ENCODE measurements around the gene PLPPR2.
A peak's percentile ranks its signal among the peaks of the same experiment; 100 is the strongest.

The PLPPR2 gene

GRCh38 chr19:11324079-11324661 is 31.1 kb upstream of the PLPPR2 start:
- no peak overlapping the region for H2AFZ ChIP-seq (ENCODE audit: low read depth, low read length)
- no peaks in the 10 kb centered on the region for H3K27me3 ChIP-seq (ENCODE audit: control insufficient read depth in 1 of 2, insufficient read depth in 1 of 2, low read length in 2 of 2)
- H2AK5ac ChIP-seq (ENCODE audit: low read length, severe bottlenecking), result no peak overlapping the region
- no peak overlapping the region for H3K23ac ChIP-seq (ENCODE audit: low read length in 2 of 2)
- peak overlapping the region; percentile 81 to 86 for H3K18ac ChIP-seq (ENCODE audit: low read depth in 1 of 2, low read length in 2 of 2)
- no peaks in the 10 kb centered on the region for H3K79me1 ChIP-seq (replicated peaks; ENCODE audit: low read length, poor library complexity, severe bottlenecking)
- WGBS, result 10% methylated on average over 9 of the region's 10 CpGs
- no peaks in the 10 kb centered on the region for H3K9me3 ChIP-seq (ENCODE audit: control insufficient read depth, low read length)
- H3K9ac ChIP-seq (ENCODE audit: low read length), result peak overlapping the region; percentile 53
- peak overlapping the region; percentile 90 for H4K91ac ChIP-seq (ENCODE audit: low read length)
- H2BK120ac ChIP-seq (ENCODE audit: low read depth, low read length), result peak overlapping the region; percentile 69
- H3K4me1 ChIP-seq (ENCODE audit: control insufficient read depth, insufficient read depth, low read depth, low read length), result peaks cover 16% of the 10 kb centered on the region
- H4K8ac ChIP-seq (ENCODE audit: low read length), result peak overlapping the region; percentile 88
- peaks cover 0 to 7% of the 10 kb centered on the region in 2 experiments for H3K36me3 ChIP-seq (ENCODE audit: control insufficient read depth in 1 of 2, insufficient read depth in 2 of 2, low read depth in 1 of 2, low read length in 2 of 2)
- peak overlapping the region; percentile 42 for H3K4me2 ChIP-seq (ENCODE audit: low read length, poor library complexity, severe bottlenecking)
- H2BK12ac ChIP-seq (ENCODE audit: low read length in 2 of 2), result peak overlapping the region; percentile 94 to 99
- no peak overlapping the region for H2BK5ac ChIP-seq (ENCODE audit: low read depth, low read length, poor library complexity, severe bottlenecking)
- peak; percentile 97 for DNase-seq
- no peak overlapping the region for H2BK15ac ChIP-seq (ENCODE audit: low read depth, poor library complexity, severe bottlenecking)
- peak overlapping the region; percentile 65 to 66 for H3K4ac ChIP-seq (ENCODE audit: low read depth in 1 of 2, low read length in 2 of 2)
- H3K4me3 ChIP-seq (ENCODE audit: insufficient read depth in 1 of 2, low read depth in 1 of 2, low read length in 2 of 2), result peak overlapping the region in 1 of 2 experiments; percentile 43
- H3K14ac ChIP-seq (ENCODE audit: low read length in 2 of 2), result no peak overlapping the region
- H3K27ac ChIP-seq (ENCODE audit: low read length, poor library complexity, severe bottlenecking), result peak overlapping the region; percentile 54

GRCh38 chr19:11324748-11325389 is 30.4 kb upstream of the PLPPR2 start:
- Histone ChIP-seq H3K4me3 (ENCODE audit: insufficient read depth in 1 of 2, low read depth in 1 of 2, low read length in 2 of 2) (no peak overlapping the region), H3K23ac (ENCODE audit: low read length in 2 of 2) (no peak overlapping the region), H2BK120ac (ENCODE audit: low read depth, low read length) (peak overlapping the region; percentile 89), H2AK5ac (ENCODE audit: low read length, severe bottlenecking) (no peak overlapping the region), H2AFZ (ENCODE audit: low read depth, low read length) (no peak overlapping the region), H3K14ac (ENCODE audit: low read length in 2 of 2) (peak overlapping the region in 1 of 2 experiments; percentile 15), H3K18ac (ENCODE audit: low read depth in 1 of 2, low read length in 2 of 2) (peak overlapping the region; percentile 74 to 86), H3K27ac (ENCODE audit: low read length, poor library complexity, severe bottlenecking) (peak overlapping the region; percentile 13), H3K4me2 (ENCODE audit: low read length, poor library complexity, severe bottlenecking) (no peak overlapping the region), H2BK5ac (ENCODE audit: low read depth, low read length, poor library complexity, severe bottlenecking) (no peak overlapping the region), H3K36me3 (ENCODE audit: control insufficient read depth in 1 of 2, insufficient read depth in 2 of 2, low read depth in 1 of 2, low read length in 2 of 2) (peaks cover 0 to 8% of the 10 kb centered on the region in 2 experiments), H3K4me1 (ENCODE audit: control insufficient read depth, insufficient read depth, low read depth, low read length) (peaks cover 16% of the 10 kb centered on the region), H3K9ac (ENCODE audit: low read length) (no peak overlapping the region), H3K27me3 (ENCODE audit: control insufficient read depth in 1 of 2, insufficient read depth in 1 of 2, low read length in 2 of 2) (no peaks in the 10 kb centered on the region), H4K91ac (ENCODE audit: low read length) (peak overlapping the region; percentile 98), H3K4ac (ENCODE audit: low read depth in 1 of 2, low read length in 2 of 2) (peak overlapping the region; percentile 32 to 66), H2BK15ac (ENCODE audit: low read depth, poor library complexity, severe bottlenecking) (peak overlapping the region; percentile 87), H2BK12ac (ENCODE audit: low read length in 2 of 2) (peak overlapping the region; percentile 98 to 99), H3K9me3 (ENCODE audit: control insufficient read depth, low read length) (no peaks in the 10 kb centered on the region), H3K79me1 (replicated peaks; ENCODE audit: low read length, poor library complexity, severe bottlenecking) (no peaks in the 10 kb centered on the region), H4K8ac (ENCODE audit: low read length) (peak overlapping the region; percentile 88)
- WGBS, result 95% methylated on average over 17 of the region's 17 CpGs
- DNase-seq, result no peak

GRCh38 chr19:11325544-11325943 is 29.7 kb upstream of the PLPPR2 start:
- Histone ChIP-seq H3K9me3 (ENCODE audit: control insufficient read depth, low read length) (no peaks in the 10 kb centered on the region), H3K79me1 (replicated peaks; ENCODE audit: low read length, poor library complexity, severe bottlenecking) (no peaks in the 10 kb centered on the region), H2BK120ac (ENCODE audit: low read depth, low read length) (no peak overlapping the region), H3K23ac (ENCODE audit: low read length in 2 of 2) (no peak overlapping the region), H3K4ac (ENCODE audit: low read depth in 1 of 2, low read length in 2 of 2) (peak overlapping the region; percentile 40 to 54), H3K27me3 (ENCODE audit: control insufficient read depth in 1 of 2, insufficient read depth in 1 of 2, low read length in 2 of 2) (no peaks in the 10 kb centered on the region), H2BK5ac (ENCODE audit: low read depth, low read length, poor library complexity, severe bottlenecking) (no peak overlapping the region), H4K8ac (ENCODE audit: low read length) (no peak overlapping the region), H3K4me1 (ENCODE audit: control insufficient read depth, insufficient read depth, low read depth, low read length) (peaks cover 16% of the 10 kb centered on the region), H2BK12ac (ENCODE audit: low read length in 2 of 2) (peak overlapping the region in 1 of 2 experiments; percentile 26), H3K4me2 (ENCODE audit: low read length, poor library complexity, severe bottlenecking) (no peak overlapping the region), H3K4me3 (ENCODE audit: insufficient read depth in 1 of 2, low read depth in 1 of 2, low read length in 2 of 2) (no peak overlapping the region), H3K27ac (ENCODE audit: low read length, poor library complexity, severe bottlenecking) (no peak overlapping the region), H2AK5ac (ENCODE audit: low read length, severe bottlenecking) (no peak overlapping the region), H4K91ac (ENCODE audit: low read length) (no peak overlapping the region), H2AFZ (ENCODE audit: low read depth, low read length) (no peak overlapping the region), H3K9ac (ENCODE audit: low read length) (no peak overlapping the region), H3K14ac (ENCODE audit: low read length in 2 of 2) (no peak overlapping the region), H3K18ac (ENCODE audit: low read depth in 1 of 2, low read length in 2 of 2) (no peak overlapping the region), H2BK15ac (ENCODE audit: low read depth, poor library complexity, severe bottlenecking) (no peak overlapping the region), H3K36me3 (ENCODE audit: control insufficient read depth in 1 of 2, insufficient read depth in 2 of 2, low read depth in 1 of 2, low read length in 2 of 2) (peaks cover 0 to 13% of the 10 kb centered on the region in 2 experiments)
- DNase-seq, result no peak
- whole genome bisulfite sequencing, result 96% methylated on average over 7 of the region's 7 CpGs

- Histone ChIP-seq H2BK15ac (ENCODE audit: low read depth, poor library complexity, severe bottlenecking) (no peak overlapping the region), H3K9ac (ENCODE audit: low read length) (no peak overlapping the region), H3K4me1 (ENCODE audit: control insufficient read depth, insufficient read depth, low read depth, low read length) (peaks cover under 1% of the 10 kb centered on the region), H2BK5ac (ENCODE audit: low read depth, low read length, poor library complexity, severe bottlenecking) (no peak overlapping the region), H3K36me3 (ENCODE audit: control insufficient read depth in 1 of 2, insufficient read depth in 2 of 2, low read depth in 1 of 2, low read length in 2 of 2) (peaks cover under 1 to 34% of the 10 kb centered on the region in 2 experiments), H3K4ac (ENCODE audit: low read depth in 1 of 2, low read length in 2 of 2) (no peak overlapping the region), H3K14ac (ENCODE audit: low read length in 2 of 2) (no peak overlapping the region), H3K79me1 (replicated peaks; ENCODE audit: low read length, poor library complexity, severe bottlenecking) (no peaks in the 10 kb centered on the region), H4K91ac (ENCODE audit: low read length) (no peak overlapping the region), H3K27ac (ENCODE audit: low read length, poor library complexity, severe bottlenecking) (no peak overlapping the region), H3K18ac (ENCODE audit: low read depth in 1 of 2, low read length in 2 of 2) (no peak overlapping the region), H3K4me3 (ENCODE audit: insufficient read depth in 1 of 2, low read depth in 1 of 2, low read length in 2 of 2) (no peak overlapping the region), H3K9me3 (ENCODE audit: control insufficient read depth, low read length) (no peaks in the 10 kb centered on the region), H2AK5ac (ENCODE audit: low read length, severe bottlenecking) (no peak overlapping the region), H3K4me2 (ENCODE audit: low read length, poor library complexity, severe bottlenecking) (no peak overlapping the region), H3K23ac (ENCODE audit: low read length in 2 of 2) (no peak overlapping the region), H4K8ac (ENCODE audit: low read length) (no peak overlapping the region), H2AFZ (ENCODE audit: low read depth, low read length) (no peak overlapping the region), H2BK12ac (ENCODE audit: low read length in 2 of 2) (no peak overlapping the region), H2BK120ac (ENCODE audit: low read depth, low read length) (no peak overlapping the region), H3K27me3 (ENCODE audit: control insufficient read depth in 1 of 2, insufficient read depth in 1 of 2, low read length in 2 of 2) (no peaks in the 10 kb centered on the region)
- DNase-seq, result no peak
- WGBS, result 59% methylated on average over 4 of the region's 4 CpGs
Observed at GRCh38 chr19:11330127-11330526, 25.1 kb upstream of the PLPPR2 start.

All from mesenchymal stem cell (in vitro differentiated cells and primary cell).